Brain microvascular endothelial cell (primary cell): Measurements from ENCODE around the gene AMZ1.

Source experiments
- DNase-seq: peaks from one replicate; pipeline ENCODE4 v3.0.0-alpha.2; 2020
- H3K27ac ChIP-seq: fragments of 250-450 bp; sonication (Bioruptor Pico); 2 replicates; pipeline ENCODE4 v1.5.1; 2020; ENCODE audit warnings: mild to moderate bottlenecking, moderate library complexity
- H3K27me3 ChIP-seq: fragments of 250-450 bp; sonication (Bioruptor Pico); replicated peaks from 2 replicates; pipeline ENCODE4 v1.5.1; 2020; ENCODE audit warnings: mild to moderate bottlenecking
- H3K36me3 ChIP-seq: fragments of 250-450 bp; sonication (Bioruptor Pico); replicated peaks from 2 replicates; pipeline ENCODE4 v1.5.1; 2020; ENCODE audit warnings: mild to moderate bottlenecking
- H3K4me3 ChIP-seq: 2 replicates; pipeline ENCODE4 v1.5.1; 2011; ENCODE audit warnings: low read depth, mild to moderate bottlenecking, control low read depth, low read length, moderate library complexity
- CTCF ChIP-seq: IDR thresholded peaks from 2 replicates; pipeline ENCODE4 v1.5.1; 2011; ENCODE audit warnings: low read depth, mild to moderate bottlenecking, moderate library complexity, low read length, control low read depth, inconsistent platforms; ENCODE audit errors: missing control alignments
- in situ Hi-C: cut with HindIII; loops from 2 replicates; pipeline ENCODE4 v1.10.0; 2017; ENCODE audit warnings: low sequenced_read_pairs, low pct_ligation_motif_present

The AMZ1 gene

GRCh38 chr7:2716488-2716887, 28.5 kb downstream of the AMZ1 start:
- Histone ChIP-seq H3K4me3 (no peak overlapping the region), H3K36me3 (peaks cover 18% of the 10 kb centered on the region), H3K27me3 (no peaks in the 10 kb centered on the region), H3K27ac (no peak overlapping the region)
- no peak for TF ChIP-seq CTCF
- in situ Hi-C loops, result no loop called here
- DNase-seq, result no peak

DNA sequence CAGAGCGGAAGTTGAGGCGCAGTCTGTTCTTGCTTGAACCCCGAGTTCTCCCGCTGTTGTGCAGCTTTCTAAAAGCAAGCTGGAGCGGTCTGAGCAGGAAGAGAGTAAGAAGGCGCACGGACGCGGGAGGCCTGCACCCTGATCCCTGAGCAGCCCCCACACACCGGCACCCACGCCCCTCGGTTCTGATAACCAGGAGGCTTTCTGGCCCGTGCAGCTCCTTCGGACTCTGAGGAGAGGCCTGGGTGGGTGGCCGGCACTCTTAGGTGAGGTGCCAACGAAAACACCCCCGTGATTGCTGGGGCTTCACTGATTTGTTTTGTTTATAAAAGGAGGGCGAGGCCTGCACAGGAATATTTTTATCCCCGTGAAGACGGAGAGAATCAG, 28.9 kb downstream of the AMZ1 start:
- Histone ChIP-seq H3K36me3 (peaks cover 18% of the 10 kb centered on the region), H3K27ac (no peak overlapping the region), H3K27me3 (no peaks in the 10 kb centered on the region), H3K4me3 (no peak overlapping the region)
- no peak for TF ChIP-seq CTCF
- DNase-seq, result no peak
- in situ Hi-C loops, result no loop called here

DNA sequence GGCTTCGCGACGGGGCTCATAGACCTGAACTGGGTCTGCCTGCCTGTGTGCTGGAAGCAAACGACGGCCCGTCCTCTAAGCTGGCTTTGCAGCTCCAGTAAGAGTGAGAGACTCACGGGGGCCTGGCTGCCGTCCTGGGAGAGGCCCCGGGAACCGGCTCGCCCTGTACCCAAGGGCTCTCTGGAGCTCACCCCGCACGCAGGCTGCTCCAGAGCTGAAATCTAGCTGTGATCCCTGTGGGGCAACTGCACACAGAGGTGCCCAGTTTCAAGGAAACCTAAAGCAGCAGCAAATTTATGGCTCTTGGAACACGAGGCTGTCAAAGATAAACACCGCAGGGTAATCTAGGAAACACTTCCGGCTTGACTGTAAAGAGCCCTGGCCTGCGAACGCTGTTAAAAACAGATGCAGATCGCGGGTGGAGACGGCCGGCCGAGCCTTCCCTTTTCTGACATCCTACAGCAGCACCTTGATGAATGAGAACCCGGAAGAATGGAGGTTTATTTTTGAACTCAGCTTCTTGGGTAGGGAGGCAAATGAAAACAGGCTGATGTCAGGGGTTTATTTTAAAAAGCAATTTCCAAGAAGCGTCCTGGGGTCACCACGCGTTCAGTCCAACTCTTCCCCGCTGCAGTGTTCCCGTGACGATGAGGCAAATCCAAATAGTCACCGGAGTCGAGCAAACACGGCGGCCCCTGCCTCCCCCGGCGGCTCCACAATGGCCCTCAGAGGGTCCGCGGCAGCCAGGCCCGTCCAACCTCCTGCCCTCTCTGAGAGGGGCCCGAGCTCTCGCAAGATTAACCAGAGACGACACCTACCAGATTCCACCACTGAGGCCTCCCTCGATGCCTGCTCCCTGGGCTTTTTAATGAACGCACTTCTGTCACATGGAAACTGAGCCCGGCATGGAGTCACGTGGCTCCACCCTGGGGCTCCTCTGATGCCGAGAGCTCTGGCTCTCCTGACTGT, 29.6 kb downstream of the AMZ1 start:
- no peak for TF ChIP-seq CTCF

DNA sequence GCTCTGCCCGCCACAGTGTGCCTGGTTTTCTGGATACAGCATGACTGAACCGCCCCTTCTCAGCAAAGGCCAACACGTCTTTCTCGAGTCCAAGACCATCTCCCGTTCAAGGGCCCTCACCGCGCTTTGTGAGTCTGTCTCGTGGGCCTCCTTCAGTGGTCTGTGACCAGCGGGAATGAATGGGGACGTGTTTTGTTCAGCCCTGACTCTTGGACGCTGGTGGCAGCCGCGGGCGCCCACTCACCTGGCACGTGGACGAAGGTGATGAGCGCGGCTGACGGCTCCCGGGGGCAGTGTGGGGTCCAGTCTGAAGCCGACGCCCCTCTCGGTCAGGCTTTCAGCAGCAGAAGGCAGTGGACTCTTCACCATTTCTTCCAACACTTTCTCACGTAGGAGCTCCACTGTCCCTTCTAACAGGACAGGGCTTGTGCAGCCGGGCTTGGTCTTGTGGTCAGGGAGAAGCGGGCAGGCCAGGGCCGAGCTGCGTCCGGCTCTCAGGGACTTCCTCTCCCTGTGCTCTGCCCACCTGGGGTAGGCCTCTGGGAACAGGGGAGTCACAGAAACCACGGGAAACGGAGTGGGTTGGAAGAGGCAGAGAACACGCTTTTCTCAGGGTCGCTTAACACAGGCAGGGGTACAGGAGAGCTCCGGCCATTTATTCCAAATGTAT, 30.4 kb downstream of the AMZ1 start:
- no peak for DNase-seq
- Histone ChIP-seq H3K36me3 (peaks cover 18% of the 10 kb centered on the region), H3K4me3 (no peak overlapping the region), H3K27ac (no peak overlapping the region), H3K27me3 (no peaks in the 10 kb centered on the region)
- in situ Hi-C loops, result no loop called here
- TF ChIP-seq CTCF, result no peak

More for the DNA sequence above, 29.6 kb downstream of the AMZ1 start:
- Histone ChIP-seq H3K27me3 (no peaks in the 10 kb centered on the region), H3K27ac (peak overlapping the region; percentile 4), H3K36me3 (peaks cover 18% of the 10 kb centered on the region), H3K4me3 (no peak overlapping the region)
- peak; percentile 57 for DNase-seq
- in situ Hi-C loops, result no loop called here

DNA sequence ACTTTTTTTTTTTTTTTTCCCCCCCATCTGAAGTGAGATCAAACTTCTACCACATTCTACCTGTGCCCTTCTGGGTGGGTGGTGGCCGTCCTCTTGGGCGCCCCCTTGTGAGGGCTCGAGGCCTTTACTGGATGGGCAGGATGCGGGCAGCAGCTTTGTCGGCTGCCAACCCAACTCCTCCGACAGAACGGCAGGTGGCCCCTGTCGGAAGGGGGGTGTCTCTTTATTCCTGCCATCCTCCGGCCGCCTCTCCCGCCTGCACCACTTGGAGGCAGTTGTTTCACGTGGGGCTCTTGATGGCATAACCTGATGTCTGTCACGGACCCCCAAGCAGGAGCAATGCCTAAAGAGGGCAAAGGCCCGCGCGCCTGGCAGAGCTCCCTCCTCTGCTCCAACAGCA, 31.0 kb downstream of the AMZ1 start:
- DNase-seq, result no peak

More for the DNA sequence above, 31.0 kb downstream of the AMZ1 start:
- peaks cover 18% of the 10 kb centered on the region for H3K36me3 ChIP-seq
- in situ Hi-C loops, result no loop called here
- no peak overlapping the region for H3K27ac ChIP-seq
- no peak overlapping the region for H3K4me3 ChIP-seq
- peak; percentile 69 for TF ChIP-seq CTCF
- no peaks in the 10 kb centered on the region for H3K27me3 ChIP-seq
